Fibroblast of skin of right biceps (primary cell): Measurements from ENCODE around the gene PCNX1.
A peak's percentile ranks its signal among the peaks of the same experiment; 100 is the strongest.
"Not testable (repeated sequence)": the region's sequence is repeated elsewhere in the genome, so short reads cannot be mapped to it uniquely, and the experiment has no call there.

Experiments used
- DNase-seq: peaks from one replicate; pipeline ENCODE4 v3.0.0-alpha.2; 2013

Gene PCNX1

DNA sequence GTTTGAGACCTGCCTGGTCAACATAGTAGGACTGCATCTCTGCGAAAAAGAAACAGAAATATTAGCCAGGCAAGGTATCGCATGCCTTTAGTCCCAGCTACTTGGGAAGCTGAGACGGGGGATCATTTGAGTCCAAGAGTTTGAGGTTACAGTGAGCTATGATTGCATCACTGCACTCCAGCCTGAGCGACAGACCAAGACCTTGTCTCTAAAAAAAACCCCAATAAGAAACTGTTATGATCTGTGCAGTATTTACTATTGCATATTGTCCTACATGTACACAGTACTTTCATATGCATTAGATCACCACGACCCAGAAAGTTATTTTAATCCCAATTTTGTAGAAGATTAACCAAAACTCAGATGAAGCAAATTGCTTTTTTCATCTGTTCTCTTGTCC lies 187.5 kb downstream of the PCNX1 start:
- DNase-seq, result no peak

DNA sequence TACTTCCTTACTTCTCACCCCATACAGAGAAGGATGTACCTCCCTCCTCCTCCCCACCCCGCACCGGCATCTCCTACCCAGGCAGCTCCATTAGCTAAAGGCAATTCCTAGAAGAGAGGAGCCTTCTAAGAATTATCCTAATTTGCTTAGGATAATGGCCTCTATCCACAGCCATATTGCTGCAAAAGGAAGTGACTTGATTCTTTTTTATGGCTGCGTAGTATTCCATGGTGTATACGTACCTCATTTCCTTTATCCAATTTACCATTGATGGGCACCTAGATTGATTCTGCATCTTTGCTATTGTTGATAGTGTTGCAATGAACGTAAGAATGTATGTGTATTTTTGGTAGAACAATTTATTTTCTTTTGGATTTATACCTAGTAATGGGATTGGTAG lies 189.7 kb downstream of the PCNX1 start:
- no peak for DNase-seq

DNA sequence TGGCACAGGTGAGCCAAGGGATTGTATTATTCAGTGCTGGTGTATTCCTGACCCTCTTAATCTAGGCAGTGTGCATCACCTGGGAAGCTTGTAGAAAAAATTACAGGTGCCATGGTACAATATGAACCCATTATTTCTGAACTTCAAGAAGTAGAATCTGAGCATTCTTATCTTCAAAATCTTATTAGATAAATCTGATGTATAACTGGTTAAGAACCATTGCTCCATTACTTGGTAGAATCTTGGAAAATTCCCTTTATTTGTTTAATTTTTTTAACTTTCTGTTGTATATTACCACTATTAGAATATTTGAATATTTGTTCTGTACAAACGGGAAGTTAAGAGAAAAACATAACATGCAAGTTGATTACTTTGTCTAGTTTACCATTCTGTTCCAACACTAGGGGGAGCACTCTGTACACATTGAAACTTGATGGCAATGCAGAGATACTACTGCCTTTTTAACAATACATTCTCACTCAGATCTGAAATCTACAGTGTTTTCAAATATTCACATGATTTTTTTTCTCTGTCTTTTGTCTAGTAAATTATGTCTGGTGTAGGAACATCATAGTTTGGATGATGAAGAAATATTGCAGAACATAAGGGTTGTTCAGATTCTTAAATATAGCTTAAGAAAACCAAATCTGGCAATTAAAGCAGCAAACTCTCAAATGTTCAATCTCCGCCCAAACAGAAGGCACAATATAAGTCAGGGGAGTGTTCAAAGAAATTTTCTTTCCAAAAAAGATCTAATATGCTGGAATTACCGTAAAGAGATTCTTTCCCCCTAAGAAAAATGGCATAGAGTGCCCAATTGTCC lies 196.6 kb downstream of the PCNX1 start:
- DNase-seq, result peak; percentile 65

DNA sequence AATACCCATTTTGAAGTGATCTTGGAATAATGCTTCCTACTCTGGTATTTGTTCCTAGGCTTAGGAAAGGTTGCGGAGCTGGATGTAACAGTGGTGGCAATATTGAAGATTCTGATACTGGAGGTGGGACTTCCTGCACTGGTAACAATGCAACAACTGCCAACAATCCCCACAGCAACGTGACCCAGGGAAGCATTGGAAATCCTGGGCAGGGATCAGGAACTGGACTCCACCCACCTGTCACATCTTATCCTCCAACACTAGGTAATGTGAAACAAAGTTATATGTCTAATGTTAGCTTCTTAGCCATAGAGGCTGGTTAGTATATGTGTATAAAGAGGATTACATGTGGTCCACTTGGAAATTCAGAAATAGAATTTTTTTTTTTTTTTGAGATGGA lies 197.9 kb downstream of the PCNX1 start:
- no peak for DNase-seq

DNA sequence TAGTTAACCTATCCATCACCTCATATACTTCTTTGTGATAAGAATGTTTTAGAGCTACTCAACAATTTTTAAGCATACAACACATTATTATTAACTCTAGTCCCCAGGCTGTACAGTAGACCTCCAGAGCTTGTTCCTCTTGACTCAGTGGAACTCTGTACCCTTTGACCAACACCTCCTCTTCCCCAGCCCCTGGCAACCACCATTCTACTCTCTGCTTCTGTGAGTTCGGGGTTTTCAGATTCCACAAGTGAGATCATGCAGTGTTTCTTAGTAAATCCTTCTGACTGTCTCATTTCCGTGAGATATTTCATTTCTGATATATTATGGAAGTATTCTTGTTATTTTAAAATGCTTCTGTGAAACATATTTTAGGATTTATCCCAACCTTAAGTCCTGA lies 200.7 kb downstream of the PCNX1 start:
- DNase-seq, result no peak

DNA sequence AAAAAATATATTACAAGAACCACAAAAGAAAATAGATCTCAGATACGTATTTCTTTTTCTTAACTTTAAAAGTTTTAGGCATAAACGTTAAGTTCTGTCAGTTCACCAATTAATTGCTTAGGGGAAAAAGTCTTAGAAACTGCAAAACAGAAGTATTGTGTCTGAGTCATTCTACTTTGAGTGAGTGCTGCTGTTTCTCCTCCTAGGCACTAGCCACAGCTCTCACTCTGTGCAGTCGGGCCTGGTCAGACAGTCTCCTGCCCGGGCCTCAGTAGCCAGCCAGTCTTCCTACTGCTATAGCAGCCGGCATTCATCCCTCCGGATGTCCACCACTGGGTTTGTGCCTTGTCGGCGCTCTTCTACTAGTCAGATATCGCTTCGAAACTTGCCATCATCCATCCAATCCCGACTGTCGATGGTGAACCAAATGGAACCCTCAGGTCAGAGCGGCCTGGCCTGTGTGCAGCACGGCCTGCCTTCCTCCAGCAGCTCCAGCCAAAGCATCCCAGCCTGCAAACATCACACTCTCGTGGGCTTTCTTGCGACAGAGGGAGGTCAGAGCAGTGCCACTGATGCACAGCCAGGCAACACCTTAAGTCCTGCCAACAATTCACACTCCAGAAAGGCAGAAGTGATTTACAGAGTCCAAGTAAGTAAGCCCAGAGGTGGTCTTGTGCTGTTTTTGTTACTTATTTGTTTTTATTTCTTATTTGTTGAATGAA lies 201.3 kb downstream of the PCNX1 start:
- no peak for DNase-seq

DNA sequence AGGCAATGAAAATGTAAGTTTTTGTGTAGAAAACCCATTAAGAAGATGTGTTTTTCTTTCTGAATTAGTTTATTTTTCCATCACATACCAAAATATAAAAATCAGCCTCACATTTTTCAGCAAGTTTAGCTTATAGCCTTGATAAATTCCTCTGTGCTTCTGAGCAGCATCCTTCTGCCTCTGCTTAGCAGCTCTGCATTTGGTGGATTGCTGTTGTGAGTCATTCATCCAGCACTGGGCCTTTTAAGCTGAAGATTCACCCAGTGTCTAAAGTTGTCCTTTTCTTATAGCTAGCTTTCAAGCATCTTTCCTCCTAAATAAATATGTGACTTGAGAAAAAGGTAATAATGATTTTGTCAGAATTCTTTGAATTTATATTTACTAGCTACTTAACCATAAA lies 206.1 kb downstream of the PCNX1 start:
- DNase-seq, result peak; percentile 81

DNA sequence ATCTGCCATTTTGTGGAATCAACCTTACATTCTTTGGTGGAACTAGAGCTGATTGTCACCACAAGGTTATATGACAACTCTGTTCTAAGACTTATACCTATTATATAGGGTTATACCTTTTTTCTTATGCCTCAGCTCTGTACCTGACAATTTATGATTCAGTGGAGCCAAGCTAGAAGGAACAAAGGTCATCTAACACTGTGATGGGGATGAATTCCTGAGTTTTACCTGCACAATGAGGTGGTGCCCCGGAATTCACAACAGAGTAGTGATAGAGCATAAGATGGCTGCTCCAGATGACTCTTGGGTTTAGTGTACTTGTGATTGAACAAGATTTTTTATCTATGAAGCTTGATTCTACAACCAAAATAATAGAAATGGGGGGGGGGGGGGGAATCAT lies 207.3 kb downstream of the PCNX1 start:
- DNase-seq, result no peak

DNA sequence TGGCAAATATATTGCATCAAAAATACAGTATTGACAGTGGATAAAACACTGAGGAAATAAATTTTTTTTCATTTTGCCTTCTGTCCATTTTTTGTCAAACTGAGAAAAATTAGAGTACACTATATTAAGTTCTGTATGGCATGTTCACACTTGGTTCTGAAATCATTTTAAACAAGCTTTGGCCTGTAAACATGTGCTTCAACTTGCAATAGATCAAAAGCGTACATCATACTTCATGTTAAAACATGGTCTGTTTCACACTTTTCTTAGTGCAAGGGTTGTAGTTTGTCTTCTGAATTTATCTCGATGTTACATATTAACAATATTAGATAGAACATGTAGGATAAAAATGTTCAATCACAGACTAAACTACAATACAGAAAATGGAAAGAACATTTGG lies 208.0 kb downstream of the PCNX1 start:
- no peak for DNase-seq

DNA sequence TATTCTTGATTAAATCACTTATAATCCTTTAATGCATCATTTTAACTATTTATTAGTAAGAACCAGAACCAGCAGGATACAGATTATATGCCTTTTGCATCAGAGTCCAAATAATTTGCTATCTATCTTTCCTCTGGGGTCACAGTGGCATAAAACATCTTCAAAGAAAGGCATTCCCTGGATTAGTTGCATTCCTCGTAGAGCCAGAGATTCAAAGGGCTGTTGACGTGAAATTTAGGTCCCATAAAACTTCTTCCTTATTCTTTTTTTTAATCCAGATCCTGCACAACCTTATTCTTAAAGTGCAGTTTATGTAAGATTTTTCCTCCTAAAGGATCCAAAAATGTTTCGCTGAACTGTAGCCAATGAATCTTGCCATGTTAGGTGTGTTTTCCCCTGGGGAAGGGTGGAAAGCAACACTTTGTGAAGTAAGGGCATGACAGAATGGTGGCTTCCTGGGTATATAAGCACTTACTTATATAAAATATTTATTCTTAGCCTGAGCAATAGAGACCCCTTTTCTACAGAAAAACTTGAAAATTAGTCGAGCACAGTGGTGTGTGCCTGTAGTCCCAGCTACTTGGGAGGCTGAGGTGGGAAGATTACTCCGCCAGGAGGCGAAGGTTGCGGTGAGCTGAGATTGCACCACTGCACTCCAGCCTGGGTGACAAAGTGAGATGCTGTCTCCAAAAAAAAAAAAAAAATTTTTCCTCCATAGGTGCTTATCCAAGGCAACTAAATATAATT lies 208.7 kb downstream of the PCNX1 start:
- DNase-seq, result no peak

DNA sequence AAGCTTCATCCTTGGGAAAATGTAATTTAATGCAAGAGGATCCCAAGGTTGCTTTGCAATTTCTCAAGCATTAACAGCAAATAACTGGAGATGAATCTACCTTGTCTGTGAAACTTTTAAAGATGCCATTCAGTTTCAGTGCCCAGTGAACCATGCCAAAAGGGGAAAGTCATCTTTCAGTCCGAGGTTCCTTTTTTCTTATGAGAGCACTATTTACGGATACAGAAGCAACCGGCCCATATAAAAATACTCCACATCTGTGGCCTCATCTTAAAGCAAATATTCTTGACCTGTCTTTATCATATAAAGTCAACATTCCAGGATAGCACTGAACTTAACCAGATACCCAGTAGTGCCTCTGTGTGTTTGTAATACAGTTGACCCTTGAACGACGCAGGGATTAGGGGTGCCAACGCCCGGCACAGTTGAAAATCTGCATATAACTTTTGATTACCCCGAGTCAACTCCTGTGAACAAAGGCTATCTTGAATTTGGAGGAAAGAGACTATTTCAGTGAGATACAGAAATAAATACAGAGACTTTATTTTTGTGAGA lies 209.4 kb downstream of the PCNX1 start:
- no peak for DNase-seq

DNA sequence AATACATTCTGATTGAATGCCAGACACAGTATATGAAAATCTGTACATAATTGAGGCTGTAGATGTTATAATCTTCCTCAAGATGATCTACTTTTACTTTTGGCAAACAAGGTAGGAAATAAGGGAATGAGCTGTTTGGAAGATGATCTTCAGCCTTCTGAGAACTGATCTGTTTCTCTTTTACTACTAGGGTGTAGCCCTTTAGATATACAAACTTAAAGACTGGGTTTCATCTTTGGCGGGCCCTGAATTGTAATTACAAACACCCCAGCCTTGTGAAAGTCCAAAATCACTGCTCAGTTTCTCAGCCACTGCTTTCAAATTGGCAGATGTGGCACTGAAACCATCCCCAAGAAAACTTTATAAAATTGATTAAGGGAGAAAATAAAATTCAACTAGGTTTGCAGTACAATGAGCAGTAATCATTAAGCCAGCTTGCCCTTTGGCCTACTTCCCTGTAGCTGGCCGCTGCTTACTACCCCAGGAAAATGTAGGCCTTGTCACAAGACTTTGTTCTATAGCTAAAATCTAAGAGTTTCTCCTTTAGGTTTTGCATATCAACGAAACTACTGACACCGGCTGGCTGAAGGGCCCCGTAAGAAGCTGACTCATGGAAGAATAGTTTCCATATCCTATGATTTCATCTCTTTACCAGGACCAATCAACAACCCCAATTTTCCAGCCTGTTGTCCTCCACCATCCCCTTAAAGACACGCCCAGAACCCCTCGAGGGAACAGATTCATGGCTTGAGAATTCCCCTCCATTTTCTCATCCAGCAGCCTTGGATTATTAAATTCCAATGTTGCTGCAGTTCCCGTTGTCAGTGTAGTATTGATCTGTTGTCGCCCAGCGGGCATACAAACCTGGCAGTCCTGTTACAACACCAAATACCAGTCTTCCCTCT lies 210.8 kb downstream of the PCNX1 start:
- peak; percentile 96 for DNase-seq

DNA sequence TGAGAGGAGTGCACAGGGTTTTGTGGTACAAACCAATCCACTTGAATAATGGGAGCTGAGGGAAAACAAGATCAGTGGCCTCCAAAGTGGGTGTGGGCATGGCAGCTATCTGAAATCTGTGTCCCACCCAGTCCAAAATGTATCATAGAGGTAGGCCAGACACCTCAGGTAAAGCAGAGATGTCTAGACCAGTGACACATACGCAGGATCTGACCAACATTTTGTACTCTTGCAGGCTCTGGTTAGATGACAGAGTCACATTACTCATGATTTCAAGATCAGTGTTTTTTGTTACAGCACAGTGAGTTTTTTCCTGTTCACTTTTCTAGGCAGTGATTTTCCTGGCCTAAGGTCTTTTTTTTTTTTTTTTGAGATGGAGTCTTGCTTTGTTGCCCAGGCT lies 211.8 kb downstream of the PCNX1 start:
- peak; percentile 58 for DNase-seq

DNA sequence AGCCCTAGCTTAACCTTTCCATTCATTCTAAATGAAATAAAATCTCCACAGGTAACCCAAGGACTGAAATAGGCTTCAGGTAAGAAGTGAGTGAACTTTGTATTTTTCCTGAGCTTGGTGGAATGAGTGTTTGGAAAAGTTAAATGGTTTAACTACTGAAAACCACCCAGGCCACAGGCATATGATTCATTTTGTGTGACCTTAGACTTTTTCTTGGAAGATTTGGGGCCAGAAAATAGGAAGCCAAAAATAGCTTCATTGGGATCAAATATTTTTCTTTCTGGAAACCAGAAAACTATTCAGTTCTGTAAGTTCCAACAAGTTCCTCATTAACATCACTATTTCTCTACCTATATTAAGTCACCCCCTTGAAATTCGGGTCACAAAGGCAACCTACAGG lies 212.6 kb downstream of the PCNX1 start:
- DNase-seq, result peak; percentile 41

DNA sequence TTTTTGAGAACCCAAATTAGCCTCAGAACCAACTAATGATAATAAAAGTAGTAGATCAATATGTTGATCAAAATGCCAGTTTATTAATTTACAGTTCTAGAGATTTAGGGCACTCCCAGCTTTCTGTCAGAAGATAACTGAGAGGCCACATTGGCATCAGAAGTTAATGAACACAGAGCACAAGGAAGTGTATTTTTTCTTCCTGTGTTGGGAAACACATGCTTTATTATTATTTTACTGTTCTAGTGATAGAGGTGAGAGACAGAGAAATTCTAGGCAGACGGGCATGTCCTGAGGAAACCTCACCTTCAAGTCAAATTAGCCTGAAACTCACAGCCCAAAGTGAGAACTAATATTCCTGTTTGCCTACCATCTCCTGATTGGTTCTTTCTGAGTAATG lies 213.7 kb downstream of the PCNX1 start:
- no peak for DNase-seq

DNA sequence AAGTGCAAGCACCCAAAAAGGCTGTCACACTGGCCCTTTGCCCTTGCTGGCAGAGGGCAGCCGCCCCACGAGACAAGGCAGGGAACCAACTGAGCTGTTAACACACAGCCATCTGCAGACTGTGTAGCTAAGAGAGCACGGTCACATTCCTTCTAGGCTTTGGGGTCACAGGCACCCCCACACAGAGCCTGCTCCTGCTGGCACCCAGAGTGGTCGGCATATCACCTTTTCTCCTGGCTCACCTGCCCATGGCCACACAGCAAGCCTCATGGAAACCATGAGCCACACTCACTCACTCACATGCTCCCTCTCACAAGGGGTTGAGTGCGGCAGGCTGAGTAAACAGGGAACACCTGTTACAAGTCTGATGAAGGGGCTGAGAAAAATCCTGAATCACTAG lies 214.5 kb downstream of the PCNX1 start:
- DNase-seq, result no peak

DNA sequence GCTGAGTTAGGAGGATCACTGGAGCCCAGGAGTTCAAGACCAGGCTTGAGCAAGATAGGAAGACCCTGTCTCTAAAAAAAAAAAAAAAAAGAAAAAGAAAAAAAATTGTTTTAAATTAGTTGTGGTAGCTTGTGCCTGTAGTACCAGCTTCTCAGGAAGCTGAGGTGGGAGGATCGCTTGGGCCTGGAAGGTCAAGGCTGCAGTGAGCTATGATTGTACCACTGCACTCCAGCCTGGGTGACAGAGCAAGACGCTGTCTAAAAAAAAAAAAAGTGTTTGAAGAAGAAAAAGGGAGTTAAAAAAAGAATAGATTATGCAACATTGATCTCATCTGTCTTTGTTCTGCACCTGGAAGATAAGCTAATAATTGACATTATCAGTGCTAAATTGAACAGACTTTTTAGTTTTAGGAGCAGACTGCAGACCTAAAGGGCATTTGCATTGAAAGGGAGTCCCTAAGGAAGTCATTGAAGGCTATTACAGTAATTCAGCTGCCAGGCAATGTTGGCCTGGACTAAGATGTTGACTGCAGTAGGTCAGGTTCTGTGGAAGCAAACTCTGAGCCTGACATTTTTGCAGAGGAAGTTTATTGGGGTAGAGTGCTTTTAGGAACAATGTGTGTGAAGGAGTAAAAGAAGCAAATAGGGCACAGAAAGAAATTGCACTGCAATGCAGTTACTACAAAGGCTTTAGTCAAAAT lies 215.8 kb downstream of the PCNX1 start:
- DNase-seq, result no peak

DNA sequence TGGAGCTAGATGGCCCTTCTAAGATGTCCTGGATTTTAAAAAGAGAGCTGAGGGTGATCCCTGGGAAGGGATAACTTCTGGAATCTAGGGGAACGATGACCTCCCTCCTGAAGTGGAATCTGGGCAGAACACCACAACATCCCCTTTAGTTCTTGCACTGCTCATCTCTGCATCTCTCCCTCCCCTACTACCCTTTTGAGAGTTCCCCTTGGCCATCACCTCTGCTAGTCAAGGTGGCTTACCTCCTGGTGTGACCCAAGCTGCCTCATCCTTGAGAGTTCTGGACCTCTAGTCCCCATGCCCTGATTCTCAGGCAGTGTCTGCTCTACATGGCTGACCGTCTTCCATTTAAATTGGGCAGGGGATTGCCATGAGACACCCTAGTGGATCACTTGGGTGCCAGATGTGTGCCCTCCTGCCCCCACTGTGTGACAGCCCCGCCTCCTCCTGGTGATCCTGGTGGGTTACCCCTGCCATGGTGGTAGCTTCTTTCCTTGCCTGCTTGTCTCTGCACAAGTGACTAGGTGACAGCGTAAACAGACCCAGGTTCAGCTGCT lies 216.4 kb downstream of the PCNX1 start:
- no peak for DNase-seq

DNA sequence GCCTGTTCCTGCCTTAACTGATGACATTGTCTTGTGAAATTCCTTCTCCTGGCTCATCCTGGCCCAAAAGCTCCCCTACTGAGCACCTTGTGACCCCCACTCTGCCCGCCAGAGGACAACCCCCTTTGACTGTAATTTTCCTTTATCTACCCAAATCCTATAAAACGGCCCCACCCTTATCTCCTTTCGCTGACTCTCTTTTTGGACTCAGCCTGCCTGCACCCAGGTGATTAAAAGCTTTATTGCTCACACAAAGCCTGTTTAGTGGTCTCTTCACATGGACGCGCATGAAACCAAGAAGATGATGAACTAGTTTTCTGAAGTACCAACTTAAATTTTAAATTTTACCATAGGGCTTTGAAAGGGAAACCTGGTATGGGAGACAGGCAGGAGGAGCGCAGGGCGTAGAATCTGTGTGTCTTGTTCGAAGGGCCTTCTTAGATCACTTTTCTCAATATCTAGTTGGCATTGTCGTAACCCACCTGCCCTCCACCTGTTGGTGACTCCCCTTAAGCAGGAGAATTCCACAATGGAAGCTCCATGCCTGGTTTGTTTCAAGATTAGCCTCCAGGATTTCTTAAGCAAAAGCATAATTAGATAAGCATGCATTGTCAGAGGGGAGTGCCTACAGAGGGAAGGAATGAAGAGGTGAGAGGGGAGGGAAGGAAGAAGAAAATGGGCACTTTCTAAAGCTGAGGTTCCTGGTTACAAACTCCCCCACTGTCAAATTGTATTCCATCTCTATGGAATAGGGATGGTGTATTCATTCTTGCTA lies 222.6 kb downstream of the PCNX1 start:
- not testable (repeated sequence) for DNase-seq

DNA sequence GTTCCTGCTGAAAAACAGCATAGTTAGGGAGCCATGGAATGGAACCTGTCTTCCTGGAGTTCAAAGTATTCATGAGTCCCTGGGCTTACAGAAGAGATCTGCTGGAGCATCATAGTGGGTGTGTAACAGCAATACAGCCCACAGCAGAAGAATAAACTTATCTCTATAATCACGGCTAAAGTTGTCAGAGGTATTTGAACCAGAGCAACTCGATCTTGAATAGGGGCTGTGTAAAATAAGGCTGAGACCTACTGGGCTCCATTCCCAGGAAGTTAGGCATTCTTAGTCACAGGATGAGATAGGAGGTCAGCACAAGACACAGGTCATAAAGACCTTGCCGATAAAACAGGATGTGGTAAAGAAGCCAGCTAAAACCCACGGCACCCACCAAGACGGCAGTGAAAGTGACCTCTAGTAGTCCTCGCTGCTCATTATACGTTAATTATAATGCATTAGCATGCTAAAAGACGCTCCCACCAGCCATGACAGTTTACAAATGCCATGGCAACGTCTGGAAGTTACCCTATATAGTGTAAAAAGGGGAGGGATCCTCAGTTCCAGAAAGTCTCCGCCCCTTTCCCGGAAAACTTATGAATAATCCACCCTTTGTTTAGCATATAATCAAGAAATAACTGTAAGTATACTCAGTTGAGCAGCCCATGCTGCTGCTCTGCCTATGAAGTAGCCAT lies 223.4 kb downstream of the PCNX1 start:
- peak; percentile 84 for DNase-seq
